Activated CD8-positive, alpha-beta memory T cell treated with anti-CD3 and anti-CD28 coated beads for 1 hour (primary cell): Measurements from ENCODE around the gene NR4A3.

Experiments used
- DNase-seq, 2 donors: peaks; one replicate each; pipeline ENCODE4 v3.0.0-alpha.2; 2020; ENCODE audit warnings: low read depth in 1 of 2; ENCODE audit errors: extremely low read depth in 1 of 2

The NR4A3 gene

DNA sequence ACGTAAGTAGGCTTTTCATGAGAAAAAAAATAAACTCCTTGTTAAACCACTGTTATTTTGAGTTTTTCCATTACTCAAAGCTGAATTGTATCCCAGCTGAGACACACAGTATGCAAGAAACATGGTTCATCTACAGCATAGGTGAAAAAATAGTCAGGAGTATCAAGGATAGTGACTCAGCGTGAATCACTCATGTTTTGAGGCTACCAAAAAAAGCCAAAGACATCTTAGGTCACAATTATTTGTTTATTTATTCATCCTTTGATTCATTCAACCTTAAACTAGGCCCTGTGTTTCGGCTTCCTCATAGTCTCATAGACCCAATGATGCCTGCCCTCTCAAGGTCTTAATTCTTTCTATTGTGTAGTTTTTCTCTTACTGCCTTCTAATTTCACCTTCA, 51.8 kb downstream of the NR4A3 start:
- DNase-seq: no peak

DNA sequence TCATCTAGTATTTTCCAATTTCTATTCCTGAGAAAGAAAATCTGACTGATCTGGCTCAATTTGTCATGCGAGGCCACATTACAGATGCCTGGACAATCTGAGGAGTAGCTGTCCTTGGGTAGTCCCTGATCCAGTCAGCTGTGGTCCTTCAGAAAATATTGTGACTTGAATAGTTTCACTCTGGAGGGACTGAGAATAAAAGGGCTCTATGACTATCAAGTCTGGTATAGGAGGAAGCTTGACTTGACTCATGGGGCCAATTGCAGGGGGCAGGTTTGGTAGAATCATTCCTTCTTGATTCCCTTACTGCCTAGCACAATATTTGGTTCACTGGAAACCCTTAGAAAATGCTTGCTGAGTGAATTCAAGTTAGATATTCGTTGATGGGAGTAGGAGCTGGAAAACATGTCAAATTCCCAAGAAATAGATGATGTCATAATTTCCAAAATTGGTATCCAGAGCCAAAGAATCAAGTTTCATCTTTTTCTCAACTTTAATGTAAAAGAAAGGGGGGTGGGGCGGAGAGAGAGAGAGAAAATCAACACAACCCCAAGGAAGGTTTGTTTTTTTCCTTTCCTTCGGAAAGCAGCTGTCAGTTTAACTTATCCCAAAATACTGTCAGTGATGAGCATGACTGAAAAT, 52.4 kb downstream of the NR4A3 start:
- no peak for DNase-seq

DNA sequence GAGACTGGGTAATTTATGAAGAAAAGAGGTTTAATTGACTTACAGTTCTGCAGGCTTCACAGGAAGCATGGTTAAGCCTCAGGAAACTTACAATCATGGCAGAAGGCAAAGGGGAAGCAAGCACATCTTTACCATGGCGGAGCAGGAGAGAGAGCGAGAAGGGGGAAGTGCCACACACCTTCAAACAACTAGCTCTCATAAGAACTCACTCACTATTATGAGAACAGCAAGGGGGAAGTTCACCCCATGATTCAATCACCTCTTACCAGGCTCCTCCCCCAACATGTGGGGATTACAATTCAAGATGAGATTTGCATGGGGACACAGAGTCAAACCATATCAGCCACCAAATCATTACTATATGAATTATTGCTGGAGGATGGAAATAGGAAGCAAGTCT, 54.5 kb downstream of the NR4A3 start:
- no peak for DNase-seq

DNA sequence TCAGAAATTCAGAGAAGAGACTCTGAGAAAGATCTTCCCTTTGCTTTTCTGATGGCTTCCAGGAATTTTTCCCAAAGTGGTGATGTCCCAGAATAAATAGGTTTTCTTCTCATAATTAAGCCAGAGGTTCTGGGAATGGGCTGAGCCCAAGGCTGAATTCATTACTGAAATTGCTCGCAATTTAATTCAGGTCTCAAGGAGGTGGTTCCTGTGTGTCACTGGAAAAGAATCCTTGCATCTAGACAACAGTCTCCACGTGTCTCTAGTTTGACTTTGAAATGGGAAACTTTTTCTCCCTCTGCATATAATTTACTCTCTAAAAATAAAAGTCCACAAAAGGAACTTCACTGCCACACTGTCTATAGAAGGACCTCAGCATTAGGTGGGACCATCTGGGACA, 57.0 kb downstream of the NR4A3 start:
- DNase-seq: no peak

DNA sequence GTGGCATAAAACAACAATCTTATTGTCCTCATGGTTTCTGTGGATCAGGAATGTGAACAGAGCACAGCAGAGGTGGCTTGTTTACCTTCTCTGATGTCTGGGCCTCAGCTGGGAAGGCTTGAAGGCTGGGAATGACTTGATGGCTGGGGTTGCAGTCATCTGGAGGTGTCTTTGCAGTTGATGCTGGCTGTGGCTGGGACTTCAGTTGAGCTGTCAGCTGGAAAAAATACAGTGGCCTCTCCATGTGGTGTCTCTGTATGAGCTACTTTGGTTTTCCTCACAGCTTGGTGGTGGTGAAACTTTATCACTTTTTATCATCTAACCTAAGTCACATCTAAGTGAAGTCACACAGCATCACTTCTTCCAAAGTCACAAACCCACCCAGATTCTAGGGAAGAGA, 60.1 kb downstream of the NR4A3 start:
- no peak for DNase-seq

DNA sequence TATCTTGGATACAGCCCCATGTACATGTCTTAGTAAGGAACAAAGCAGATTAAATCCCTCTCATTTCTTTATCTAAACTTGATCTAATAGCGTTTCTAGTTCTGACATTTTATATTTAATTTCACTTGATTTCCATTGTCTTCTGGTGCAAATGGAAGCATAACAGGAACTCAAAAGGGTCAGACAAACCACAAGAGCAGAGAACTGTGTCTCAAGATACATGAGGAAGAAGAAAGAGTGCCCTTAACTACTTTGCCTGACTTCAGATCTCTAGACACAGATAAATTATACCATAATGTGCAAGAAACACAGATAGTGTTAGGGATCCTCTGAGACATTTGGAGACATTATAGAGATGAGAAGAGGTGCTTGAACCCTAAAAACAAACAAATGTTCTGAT, 64.1 kb downstream of the NR4A3 start:
- DNase-seq: no peak

DNA sequence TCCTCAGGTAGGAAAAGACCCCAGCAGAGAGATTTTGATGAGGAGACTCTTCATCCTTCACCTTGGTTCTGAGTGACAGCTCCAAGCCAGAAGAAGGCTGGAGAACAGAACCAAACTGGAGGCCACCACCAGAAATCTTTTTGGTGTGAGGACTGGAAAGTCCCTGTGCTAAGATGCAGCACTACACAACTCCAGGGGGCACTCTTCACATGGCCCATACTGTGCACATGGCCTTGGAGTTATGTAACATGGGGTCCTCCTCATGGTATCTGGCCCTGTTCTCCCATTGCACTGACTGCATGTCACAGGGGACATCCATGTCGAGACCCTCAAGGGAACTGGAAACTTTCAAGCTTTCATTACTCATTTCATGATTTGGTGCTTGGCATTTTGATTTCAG, 67.4 kb downstream of the NR4A3 start:
- no peak for DNase-seq

DNA sequence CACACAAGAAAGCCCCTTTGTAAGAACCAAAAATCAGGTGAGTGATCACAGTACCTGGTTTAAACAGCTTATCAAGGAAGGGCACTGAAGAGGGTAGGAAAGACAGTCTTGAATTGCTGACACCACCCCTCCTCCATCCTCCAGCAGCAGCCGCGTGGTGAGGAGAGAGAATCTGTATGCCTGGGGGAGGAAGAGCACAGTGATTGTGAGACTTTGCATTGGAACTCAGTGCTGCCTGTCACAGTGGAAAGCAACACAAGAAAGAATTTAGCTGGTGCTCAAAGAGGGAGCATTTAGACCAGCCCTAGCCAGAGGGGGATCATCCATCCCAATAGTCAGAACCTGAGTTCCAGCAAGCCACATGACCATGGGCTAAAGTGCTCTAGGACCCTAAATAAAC, 73.1 kb downstream of the NR4A3 start:
- DNase-seq: no peak

DNA sequence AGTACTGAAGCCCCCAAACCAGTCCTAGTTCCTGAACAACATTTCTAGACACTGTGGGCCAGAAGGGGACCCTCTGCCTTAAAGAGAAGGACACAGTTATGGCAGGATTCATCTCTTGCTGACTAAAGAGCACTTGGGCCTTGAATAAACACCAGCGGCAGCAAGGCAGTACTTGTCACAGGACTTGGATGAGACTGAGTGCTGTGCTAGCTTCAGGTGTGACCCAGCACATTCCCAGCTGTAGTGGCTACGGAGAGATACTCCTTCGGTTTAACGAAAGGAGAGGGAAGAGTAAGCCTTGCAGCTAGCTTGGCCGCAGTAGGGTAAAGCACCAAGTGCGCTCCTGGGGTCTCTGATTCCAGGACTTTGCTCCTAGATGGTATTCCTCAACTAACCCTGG, 73.8 kb downstream of the NR4A3 start:
- no peak for DNase-seq

DNA sequence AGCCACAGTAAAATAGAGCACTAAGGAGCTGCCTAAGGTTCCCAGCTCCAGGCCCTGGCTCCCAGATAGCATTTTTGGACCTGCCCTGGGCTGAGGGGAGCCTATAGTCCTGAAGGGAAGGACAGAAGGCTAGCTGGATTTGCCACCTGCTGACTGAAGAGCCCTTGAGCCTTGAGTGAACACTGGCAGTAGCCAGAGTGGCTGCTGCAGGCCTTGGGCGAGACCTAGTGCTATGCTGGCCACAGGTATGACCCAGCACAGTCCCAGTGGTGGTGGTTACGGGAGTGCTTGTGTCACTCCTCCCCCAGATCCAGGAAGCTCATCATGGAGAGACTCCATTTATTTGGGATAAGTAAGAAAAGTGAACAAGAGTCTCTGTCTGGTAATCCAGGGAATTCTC, 74.4 kb downstream of the NR4A3 start:
- DNase-seq: no peak

DNA sequence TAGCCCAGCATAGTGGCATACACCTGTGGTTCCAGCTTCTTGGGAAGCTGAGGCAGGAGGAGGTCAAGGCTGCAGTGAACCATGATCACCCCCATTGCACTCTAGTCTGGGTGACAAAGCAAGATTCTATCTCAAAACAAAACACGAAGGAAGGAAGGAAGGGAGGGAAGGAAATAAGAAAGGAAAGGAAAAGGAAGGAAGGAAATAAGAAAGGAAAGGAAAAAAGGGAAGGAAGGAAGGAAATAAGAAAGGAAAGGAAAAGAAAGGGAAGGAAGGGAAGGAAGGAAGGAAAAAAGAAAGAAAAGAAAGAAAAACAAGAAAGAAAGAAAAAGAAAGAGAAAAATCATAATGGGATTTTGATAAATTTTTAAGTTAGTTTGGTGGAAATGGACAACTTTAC, 81.7 kb downstream of the NR4A3 start:
- no peak for DNase-seq

DNA sequence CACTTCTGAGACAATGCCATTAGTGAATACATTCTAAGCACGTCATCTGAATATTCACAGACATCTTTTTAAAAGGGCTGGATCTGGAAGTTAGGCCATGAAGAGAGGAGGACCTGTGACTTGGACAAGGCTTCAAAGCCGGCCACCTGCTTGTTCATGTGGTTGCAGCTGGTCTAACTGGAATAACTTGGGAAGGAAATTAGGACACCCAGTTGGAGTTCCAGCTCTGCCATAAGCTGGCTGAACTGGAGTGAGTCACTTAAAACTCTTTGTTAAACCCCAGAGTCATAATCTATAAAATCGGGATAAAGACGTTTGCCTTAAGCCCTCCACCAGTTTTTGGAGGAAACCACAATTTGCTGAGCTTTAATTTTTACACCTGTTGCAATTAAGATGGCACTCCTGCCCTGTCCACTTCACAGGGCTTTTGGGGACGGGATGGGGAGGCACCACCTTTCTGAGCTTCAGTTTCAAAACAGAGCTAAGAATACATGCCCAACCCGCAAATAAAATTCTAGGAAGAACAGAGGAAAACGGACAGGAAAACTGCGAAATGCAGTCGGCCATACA, 84.2 kb downstream of the NR4A3 start:
- DNase-seq: no peak

DNA sequence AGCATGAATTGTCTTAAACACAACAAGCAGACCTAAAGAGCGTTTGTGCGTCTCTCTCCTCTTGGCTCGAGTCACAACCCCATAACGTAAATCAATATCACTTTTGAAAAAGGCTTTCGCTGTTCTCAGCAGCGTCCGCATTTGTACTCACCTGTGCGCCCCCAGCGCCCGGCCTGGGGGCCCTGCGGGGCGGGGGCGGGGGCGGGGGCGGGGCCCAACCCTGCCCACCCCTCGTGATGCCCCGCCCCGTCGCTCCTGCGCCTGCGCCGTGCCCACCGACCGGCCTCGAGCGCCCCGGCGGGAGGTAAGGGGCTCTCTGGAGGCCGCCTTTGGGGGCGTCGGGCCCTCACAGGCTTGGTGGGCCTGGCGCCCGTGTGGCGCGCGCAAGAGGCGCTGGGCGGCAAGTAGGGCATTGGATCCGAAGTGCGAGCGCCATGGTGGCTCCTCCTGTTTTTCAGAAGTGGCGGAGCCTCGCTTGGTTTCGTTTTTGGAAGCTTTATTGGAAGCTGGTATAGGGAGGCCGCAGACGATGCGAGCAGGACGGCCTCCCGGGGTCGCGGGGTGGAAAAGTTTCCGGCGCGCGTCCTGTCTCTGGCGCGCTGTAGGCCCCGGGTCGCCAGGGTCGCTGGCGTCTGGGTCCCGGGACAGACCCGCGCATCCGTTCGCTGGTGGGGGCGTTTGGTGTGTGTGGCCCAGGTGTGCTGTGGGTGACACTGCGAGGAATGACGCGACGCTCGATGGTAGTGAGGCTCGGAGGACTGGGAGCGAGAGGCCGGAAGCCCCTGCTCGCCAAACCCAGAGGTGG, 84.9 kb downstream of the NR4A3 start, which contains the start of gene STX17:
STX17 (plus strand) TSS at position 252 of the 805 bp plus-strand sequence. CDS start 8,586 bp downstream, outside the sequence.
- DNase-seq: peak; percentile 51 to 80

DNA sequence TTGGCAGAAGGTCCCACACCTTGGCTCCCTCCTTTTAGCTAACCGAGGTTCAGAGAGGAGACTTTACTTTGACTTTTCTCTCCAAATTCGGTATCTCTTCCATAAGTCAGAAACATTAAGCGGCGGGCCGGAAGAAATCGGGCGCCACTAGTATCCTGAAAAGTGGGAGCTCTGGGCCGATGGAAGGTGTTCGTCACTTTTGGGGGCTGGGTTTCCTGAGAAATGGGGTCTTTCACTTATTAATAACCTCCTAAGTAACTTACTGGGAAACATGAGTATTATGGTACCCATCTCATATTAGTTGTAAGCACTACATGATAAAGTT, 85.5 kb downstream of the NR4A3 start:
- DNase-seq: no peak

DNA sequence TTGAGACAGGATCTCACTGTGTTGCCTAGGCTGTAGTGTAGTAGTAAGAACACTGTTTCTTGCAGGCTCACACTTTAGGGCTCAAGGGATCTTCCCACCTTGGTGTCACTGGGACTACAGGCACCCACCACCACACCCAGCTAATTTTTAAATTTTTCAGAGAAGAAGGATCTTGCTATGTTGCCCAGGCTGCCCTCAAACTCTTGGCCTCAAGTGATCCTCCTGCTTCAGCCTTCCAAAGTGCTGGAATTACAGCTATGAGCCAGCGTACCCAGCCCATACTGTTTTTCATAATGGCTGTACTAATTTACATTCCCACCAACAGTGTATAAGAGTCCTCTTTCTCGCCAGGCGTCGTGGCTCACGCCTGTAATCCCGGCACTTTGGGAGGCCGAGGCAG, 89.9 kb downstream of the NR4A3 start:
- DNase-seq: no peak
